PFSK-1 (cell line): ENCODE measurements around the gene SEMA4D.

Experiments
- FOXP2 ChIP-seq: optimal IDR thresholded peaks from 2 replicates; pipeline ENCODE3; 2011; ENCODE audit warnings: borderline replicate concordance, control low read depth, inconsistent platforms; ENCODE audit not compliant: insufficient read depth; ENCODE audit errors: extremely low read length, extremely low read depth
- POLR2AphosphoS5 ChIP-seq: IDR thresholded peaks from 2 replicates; pipeline ENCODE4 v1.6.1; 2012; ENCODE audit warnings: low read depth, mild to moderate bottlenecking, control low read depth, low read length, moderate library complexity
- SIN3A ChIP-seq: IDR thresholded peaks from 2 replicates; pipeline ENCODE4 v1.6.1; 2012; ENCODE audit warnings: mild to moderate bottlenecking, low read length, moderate library complexity, borderline replicate concordance; ENCODE audit not compliant: insufficient read depth
- TAF1 ChIP-seq: IDR thresholded peaks from 2 replicates; pipeline ENCODE4 v1.6.1; 2012; ENCODE audit warnings: low read length, control low read depth, borderline replicate concordance; ENCODE audit not compliant: insufficient read depth
- TF ChIP-seq, protein P1 (sequence below), 2 experiments: IDR thresholded peaks; 2 replicates each; pipeline versions ENCODE4 v1.6.1 to v1.8.0; 2011 to 2012; ENCODE audit warnings: low read depth in 2 of 2, low read length in 2 of 2, control low read depth in 1 of 2, inconsistent platforms in 1 of 2, mild to moderate bottlenecking in 1 of 2, moderate library complexity in 1 of 2; ENCODE audit not compliant: insufficient read depth in 1 of 2

DNA sequence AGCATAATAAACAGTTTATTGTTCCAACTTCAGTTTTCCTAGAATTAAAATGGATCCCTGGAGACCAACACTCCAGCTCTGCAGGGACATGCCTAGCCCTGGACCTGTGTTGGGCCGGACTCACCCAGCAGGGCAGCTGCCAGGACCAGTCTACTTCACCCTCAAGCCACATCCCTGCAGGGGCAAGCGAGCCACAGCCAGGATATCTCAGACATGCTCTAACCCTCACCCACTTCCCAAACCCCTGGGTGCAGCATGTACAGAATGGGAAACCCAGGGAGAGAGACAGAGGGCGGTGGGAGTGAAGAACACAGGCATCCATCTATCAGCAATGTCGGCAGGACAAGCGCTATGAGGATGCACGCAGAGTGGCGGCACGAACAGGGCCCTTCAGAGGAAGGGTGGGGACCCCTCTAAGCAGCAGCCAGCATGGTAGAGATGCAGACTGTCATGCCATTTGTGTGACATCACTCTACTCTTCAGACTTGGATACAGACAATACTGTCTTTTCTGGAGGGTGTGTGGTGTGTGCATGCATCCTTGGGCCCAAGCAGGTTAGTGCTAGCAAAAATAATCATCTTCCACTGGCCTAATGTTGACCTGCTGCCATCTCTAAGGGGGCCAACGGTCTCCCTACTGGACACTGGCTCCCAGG lies 83.1 kb downstream of the SEMA4D start:
- TF ChIP-seq SIN3A (no peak), POLR2AphosphoS5 (no peak), TAF1 (no peak), FOXP2 (no peak)
- TF ChIP-seq, protein P1, sequence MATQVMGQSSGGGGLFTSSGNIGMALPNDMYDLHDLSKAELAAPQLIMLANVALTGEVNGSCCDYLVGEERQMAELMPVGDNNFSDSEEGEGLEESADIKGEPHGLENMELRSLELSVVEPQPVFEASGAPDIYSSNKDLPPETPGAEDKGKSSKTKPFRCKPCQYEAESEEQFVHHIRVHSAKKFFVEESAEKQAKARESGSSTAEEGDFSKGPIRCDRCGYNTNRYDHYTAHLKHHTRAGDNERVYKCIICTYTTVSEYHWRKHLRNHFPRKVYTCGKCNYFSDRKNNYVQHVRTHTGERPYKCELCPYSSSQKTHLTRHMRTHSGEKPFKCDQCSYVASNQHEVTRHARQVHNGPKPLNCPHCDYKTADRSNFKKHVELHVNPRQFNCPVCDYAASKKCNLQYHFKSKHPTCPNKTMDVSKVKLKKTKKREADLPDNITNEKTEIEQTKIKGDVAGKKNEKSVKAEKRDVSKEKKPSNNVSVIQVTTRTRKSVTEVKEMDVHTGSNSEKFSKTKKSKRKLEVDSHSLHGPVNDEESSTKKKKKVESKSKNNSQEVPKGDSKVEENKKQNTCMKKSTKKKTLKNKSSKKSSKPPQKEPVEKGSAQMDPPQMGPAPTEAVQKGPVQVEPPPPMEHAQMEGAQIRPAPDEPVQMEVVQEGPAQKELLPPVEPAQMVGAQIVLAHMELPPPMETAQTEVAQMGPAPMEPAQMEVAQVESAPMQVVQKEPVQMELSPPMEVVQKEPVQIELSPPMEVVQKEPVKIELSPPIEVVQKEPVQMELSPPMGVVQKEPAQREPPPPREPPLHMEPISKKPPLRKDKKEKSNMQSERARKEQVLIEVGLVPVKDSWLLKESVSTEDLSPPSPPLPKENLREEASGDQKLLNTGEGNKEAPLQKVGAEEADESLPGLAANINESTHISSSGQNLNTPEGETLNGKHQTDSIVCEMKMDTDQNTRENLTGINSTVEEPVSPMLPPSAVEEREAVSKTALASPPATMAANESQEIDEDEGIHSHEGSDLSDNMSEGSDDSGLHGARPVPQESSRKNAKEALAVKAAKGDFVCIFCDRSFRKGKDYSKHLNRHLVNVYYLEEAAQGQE (IDR thresholded peaks at IDR 0.05; ENCODE audit: insufficient read depth in 1 of 2, low read depth in 2 of 2, low read length in 2 of 2) = no peak
